K562 (cell line): ENCODE results near the gene NUP62. TPM values are rescaled to one million over a fixed set of nuclear protein-coding genes. Genes with fewer than 3 reads are reported as not detected.

Source experiments
- ARID2 ChIP-seq: fragments of 450-650 bp; IDR thresholded peaks from 2 replicates; pipeline ENCODE4 v1.6.1; 2017; ENCODE audit warnings: antibody characterized with exemption, mild to moderate bottlenecking
- ARNT ChIP-seq, 2 experiments: fragments of 450-650 bp; IDR thresholded peaks; 2 replicates each; pipeline ENCODE4 v1.6.1; 2016; ENCODE audit warnings: mild to moderate bottlenecking in 1 of 2
- BRD9 ChIP-seq: fragments of 450-650 bp; IDR thresholded peaks from 2 replicates; pipeline ENCODE4 v1.6.1; 2018; ENCODE audit warnings: low read depth; ENCODE audit not compliant: partially characterized antibody
- CC2D1A ChIP-seq: fragments of 450-650 bp; IDR thresholded peaks from 2 replicates; pipeline ENCODE4 v1.6.1; 2017; ENCODE audit warnings: mild to moderate bottlenecking
- CCAR2 ChIP-seq: fragments of 200-400 bp; formaldehyde crosslinking; IDR thresholded peaks from 2 replicates; pipeline ENCODE4 v1.6.1; 2017; ENCODE audit warnings: mild to moderate bottlenecking, low read depth, low read length
- CREB1 ChIP-seq, 2 experiments: sonication (generic) in 1 of 2; formaldehyde crosslinking in 1 of 2; IDR thresholded peaks; 2 replicates each; pipeline versions ENCODE4 v1.6.1 to v1.8.0; 2012 to 2022; ENCODE audit warnings: inconsistent platforms in 1 of 2, mild to moderate bottlenecking in 1 of 2, missing genetic modification reagents in 1 of 2, moderate library complexity in 1 of 2
- EZH2 ChIP-seq: IDR thresholded peaks from 2 replicates; pipeline ENCODE4 v1.6.1; 2012; ENCODE audit warnings: low read depth, mild to moderate bottlenecking, inconsistent platforms, low read length, borderline replicate concordance
- HNRNPUL1 ChIP-seq: fragments of 200-400 bp; formaldehyde crosslinking; IDR thresholded peaks from 2 replicates; pipeline ENCODE4 v1.6.1; 2017; ENCODE audit warnings: low read length
- KAT8 ChIP-seq: fragments of 450-650 bp; IDR thresholded peaks from 2 replicates; pipeline ENCODE4 v1.6.1; 2016; ENCODE audit warnings: low read depth, mild to moderate bottlenecking
- KLF16 ChIP-seq: IDR thresholded peaks from 2 replicates; pipeline ENCODE4 v1.6.1; 2016; ENCODE audit warnings: antibody characterized with exemption
- NCOA1 ChIP-seq: fragments of 450-650 bp; IDR thresholded peaks from 2 replicates; pipeline ENCODE4 v1.6.1; 2016; ENCODE audit warnings: low read depth
- PCBP1 ChIP-seq: fragments of 200-400 bp; formaldehyde crosslinking; IDR thresholded peaks from 2 replicates; pipeline ENCODE4 v1.6.1; 2018; ENCODE audit warnings: mild to moderate bottlenecking, low read depth, low read length; ENCODE audit not compliant: poor library complexity, severe bottlenecking
- PTBP1 ChIP-seq: fragments of 200-400 bp; formaldehyde crosslinking; IDR thresholded peaks from 2 replicates; pipeline ENCODE4 v1.6.1; 2017; ENCODE audit warnings: low read depth, low read length
- RNF2 ChIP-seq: sonication (generic); IDR thresholded peaks from 2 replicates; pipeline ENCODE4 v1.6.1; 2016
- SP2 ChIP-seq: IDR thresholded peaks from 2 replicates; pipeline ENCODE4 v1.6.1; 2011; ENCODE audit warnings: mild to moderate bottlenecking, low read depth, low read length, moderate library complexity; ENCODE audit not compliant: poor library complexity, severe bottlenecking; ENCODE audit errors: extremely low read depth
- TAF1 ChIP-seq: IDR thresholded peaks from 2 replicates; pipeline ENCODE4 v1.6.1; 2011; ENCODE audit warnings: mild to moderate bottlenecking, low read length, moderate library complexity; ENCODE audit not compliant: insufficient read depth, control insufficient read depth, severe bottlenecking; ENCODE audit errors: extremely low read depth
- TRIM24 ChIP-seq, 2 experiments: fragments of 450-650 bp; IDR thresholded peaks; 2 replicates each; pipeline ENCODE4 v1.6.1; 2016
- WHSC1 ChIP-seq: IDR thresholded peaks from one replicate; pipeline ENCODE4 v1.6.1; 2012; ENCODE audit warnings: low read length, control low read depth, inconsistent platforms
- ZC3H11A ChIP-seq: IDR thresholded peaks from 2 replicates; pipeline ENCODE4 v1.6.1; 2012; ENCODE audit warnings: low read depth, low read length, improper control_type of control experiment
- ZKSCAN8 ChIP-seq: fragments of 200-800 bp; sonication (Bioruptor generic); IDR thresholded peaks from 2 replicates; pipeline ENCODE4 v1.6.1; 2016; ENCODE audit warnings: missing genetic modification characterization, missing compliant biosample characterization
- ZNF197 ChIP-seq: fragments of 200-800 bp; sonication (Bioruptor generic); IDR thresholded peaks from 2 replicates; pipeline ENCODE4 v1.6.1; 2016; ENCODE audit warnings: low read depth, missing genetic modification characterization, missing compliant biosample characterization
- ZNF217 ChIP-seq: sonication (generic); formaldehyde crosslinking; IDR thresholded peaks from 2 replicates; pipeline ENCODE4 v1.8.0; 2022; ENCODE audit warnings: mild to moderate bottlenecking, missing genetic modification reagents
- ZNF239 ChIP-seq: fragments of 250-450 bp; sonication (Bioruptor Pico); IDR thresholded peaks from 2 replicates; pipeline ENCODE4 v1.4.0; 2020; ENCODE audit warnings: mild to moderate bottlenecking
- polyA plus RNA-seq, 8 experiments: library from polyadenylated mRNA; depleted of rRNA in 4 of 8; stranded (reverse) in 5 of 8; unstranded in 3 of 8; fragments of >200 nt; fragmentation: Nextera tagmentation in 2 of 8; fragmentation: Illumina TruSeq in 1 of 8; extraction: Ambion mirVana in 2 of 8; extraction: Trizol in 1 of 8; gene quantifications; 2 replicates each; pipeline versions ENCODE4 v1.2.1 to v1.2.3, GENCODE V29; 2011 to 2014; ENCODE audit warnings: inconsistent platforms in 1 of 8, missing spikeins in 1 of 8
- total RNA-seq, 7 experiments: library from RNA; depleted of rRNA in 6 of 7; stranded (reverse); fragments of >200 nt in 6 of 7; fragmentation: Illumina TruSeq in 2 of 7; extraction: Trizol in 2 of 7; gene quantifications; 2 replicates each; pipeline versions ENCODE4 v1.2.1 to v1.2.3, GENCODE V29; 2011 to 2021; ENCODE audit warnings: low replicate concordance in 1 of 7
- TF ChIP-seq, protein P1 (sequence below): fragments of 200-400 bp; formaldehyde crosslinking; IDR thresholded peaks from 2 replicates; pipeline ENCODE4 v1.6.1; 2017; ENCODE audit warnings: mild to moderate bottlenecking, low read depth, low read length, moderate library complexity
- TF ChIP-seq, protein P2 (sequence below): fragments of 250-450 bp; sonication (Bioruptor Pico); IDR thresholded peaks from 2 replicates; pipeline ENCODE4 v1.6.1; 2021; ENCODE audit warnings: mild to moderate bottlenecking
- TF ChIP-seq, protein P3 (sequence below): sonication (generic); formaldehyde crosslinking; IDR thresholded peaks from 2 replicates; pipeline ENCODE4 v1.5.0; 2020; ENCODE audit warnings: missing genetic modification reagents

NUP62 gene
- total and polyA plus RNA-seq, 9 of the 15 experiments (the other 6 are each of a cell fraction or from before 2014, with no cell fraction given): 16.9 to 109 (median 66.0) TPM

DNA sequence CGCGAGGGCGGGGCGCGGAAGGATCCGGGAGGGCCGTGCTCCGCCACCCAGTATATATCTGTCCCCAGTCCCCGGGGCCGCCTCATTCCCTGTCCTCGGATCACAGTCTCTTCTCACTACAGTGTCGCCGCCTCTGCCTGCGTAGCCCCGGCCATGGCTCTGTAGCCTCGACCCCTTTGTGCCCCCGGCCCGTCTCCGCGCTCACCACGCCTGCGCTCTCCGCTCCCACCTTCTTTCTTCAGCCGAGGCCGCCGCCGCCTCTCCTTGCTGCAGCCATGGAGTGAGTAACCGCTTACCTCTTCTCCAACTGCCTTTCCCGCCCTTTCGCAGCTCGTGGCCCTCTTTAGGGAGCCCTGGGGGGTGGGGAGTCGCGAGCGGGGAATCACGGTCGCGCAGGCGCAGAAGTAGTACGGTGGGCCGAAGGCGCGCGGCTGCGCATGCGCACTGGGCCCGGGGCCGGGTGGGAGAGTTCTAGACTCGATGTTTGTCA is at the start of gene NUP62, which contains the start of gene ATF5 (continued):
- no peak for TF ChIP-seq KAT8
- TF ChIP-seq PCBP1: peak; percentile 86
- no peak for TF ChIP-seq EZH2
- TF ChIP-seq WHSC1: no peak
- TF ChIP-seq SP2: no peak
- peak; percentile 54 for TF ChIP-seq TAF1
- no peak for TF ChIP-seq HNRNPUL1
- no peak for TF ChIP-seq CC2D1A
- no peak; a peak in 2 of 4 replicates for TF ChIP-seq TRIM24 (IDR thresholded peaks at IDR 0.05)
- TF ChIP-seq ZNF239 (CRISPR knock-in tag): no peak
- TF ChIP-seq, protein P1, sequence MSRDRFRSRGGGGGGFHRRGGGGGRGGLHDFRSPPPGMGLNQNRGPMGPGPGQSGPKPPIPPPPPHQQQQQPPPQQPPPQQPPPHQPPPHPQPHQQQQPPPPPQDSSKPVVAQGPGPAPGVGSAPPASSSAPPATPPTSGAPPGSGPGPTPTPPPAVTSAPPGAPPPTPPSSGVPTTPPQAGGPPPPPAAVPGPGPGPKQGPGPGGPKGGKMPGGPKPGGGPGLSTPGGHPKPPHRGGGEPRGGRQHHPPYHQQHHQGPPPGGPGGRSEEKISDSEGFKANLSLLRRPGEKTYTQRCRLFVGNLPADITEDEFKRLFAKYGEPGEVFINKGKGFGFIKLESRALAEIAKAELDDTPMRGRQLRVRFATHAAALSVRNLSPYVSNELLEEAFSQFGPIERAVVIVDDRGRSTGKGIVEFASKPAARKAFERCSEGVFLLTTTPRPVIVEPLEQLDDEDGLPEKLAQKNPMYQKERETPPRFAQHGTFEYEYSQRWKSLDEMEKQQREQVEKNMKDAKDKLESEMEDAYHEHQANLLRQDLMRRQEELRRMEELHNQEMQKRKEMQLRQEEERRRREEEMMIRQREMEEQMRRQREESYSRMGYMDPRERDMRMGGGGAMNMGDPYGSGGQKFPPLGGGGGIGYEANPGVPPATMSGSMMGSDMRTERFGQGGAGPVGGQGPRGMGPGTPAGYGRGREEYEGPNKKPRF: no peak
- TF ChIP-seq ARID2: 0 out of 2 replicates have a peak, but pooled peaks have one; percentile 20
- no peak for TF ChIP-seq CCAR2
- no peak for TF ChIP-seq ZC3H11A
- TF ChIP-seq RNF2: peak; percentile 86
- TF ChIP-seq NCOA1: no peak
- no peak for TF ChIP-seq PTBP1
- TF ChIP-seq ZNF197: no peak
- TF ChIP-seq BRD9: peak; percentile 32
- TF ChIP-seq ZKSCAN8 (CRISPR knock-in tag): no peak
- TF ChIP-seq, protein P2, sequence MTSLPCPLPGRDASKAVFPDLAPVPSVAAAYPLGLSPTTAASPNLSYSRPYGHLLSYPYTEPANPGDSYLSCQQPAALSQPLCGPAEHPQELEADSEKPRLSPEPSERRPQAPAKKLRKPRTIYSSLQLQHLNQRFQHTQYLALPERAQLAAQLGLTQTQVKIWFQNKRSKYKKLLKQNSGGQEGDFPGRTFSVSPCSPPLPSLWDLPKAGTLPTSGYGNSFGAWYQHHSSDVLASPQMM (CRISPR knock-in tag): no peak
- no peak for TF ChIP-seq ZNF217 (CRISPR knock-in tag)
- TF ChIP-seq, protein P3, sequence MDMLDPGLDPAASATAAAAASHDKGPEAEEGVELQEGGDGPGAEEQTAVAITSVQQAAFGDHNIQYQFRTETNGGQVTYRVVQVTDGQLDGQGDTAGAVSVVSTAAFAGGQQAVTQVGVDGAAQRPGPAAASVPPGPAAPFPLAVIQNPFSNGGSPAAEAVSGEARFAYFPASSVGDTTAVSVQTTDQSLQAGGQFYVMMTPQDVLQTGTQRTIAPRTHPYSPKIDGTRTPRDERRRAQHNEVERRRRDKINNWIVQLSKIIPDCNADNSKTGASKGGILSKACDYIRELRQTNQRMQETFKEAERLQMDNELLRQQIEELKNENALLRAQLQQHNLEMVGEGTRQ (CRISPR knock-in tag): 0 out of 2 replicates have a peak, but pooled peaks have one; percentile 18
- TF ChIP-seq CREB1 (IDR thresholded peaks at IDR 0.05): 0 out of 2 replicates have a peak, but pooled peaks have one; percentile 20
- TF ChIP-seq CREB1 (CRISPR knock-in tag; IDR thresholded peaks at IDR 0.05): no peak
- TF ChIP-seq KLF16: no peak
- 0 out of 4 replicates have a peak, but pooled peaks of 1 of the 2 experiments have one; percentile 53 for TF ChIP-seq ARNT (IDR thresholded peaks at IDR 0.05)
